Measurements from ENCODE around the gene HMGCL. TPM values are rescaled to one million over a fixed set of nuclear protein-coding genes. Genes with fewer than 3 reads are reported as not detected.

HMGCL gene
- total and polyA plus RNA-seq, 2 of the 13 experiments (the other 11 are each of a cell fraction or from before 2014, with no cell fraction given) = 21.3 to 41.4 TPM

DNA sequence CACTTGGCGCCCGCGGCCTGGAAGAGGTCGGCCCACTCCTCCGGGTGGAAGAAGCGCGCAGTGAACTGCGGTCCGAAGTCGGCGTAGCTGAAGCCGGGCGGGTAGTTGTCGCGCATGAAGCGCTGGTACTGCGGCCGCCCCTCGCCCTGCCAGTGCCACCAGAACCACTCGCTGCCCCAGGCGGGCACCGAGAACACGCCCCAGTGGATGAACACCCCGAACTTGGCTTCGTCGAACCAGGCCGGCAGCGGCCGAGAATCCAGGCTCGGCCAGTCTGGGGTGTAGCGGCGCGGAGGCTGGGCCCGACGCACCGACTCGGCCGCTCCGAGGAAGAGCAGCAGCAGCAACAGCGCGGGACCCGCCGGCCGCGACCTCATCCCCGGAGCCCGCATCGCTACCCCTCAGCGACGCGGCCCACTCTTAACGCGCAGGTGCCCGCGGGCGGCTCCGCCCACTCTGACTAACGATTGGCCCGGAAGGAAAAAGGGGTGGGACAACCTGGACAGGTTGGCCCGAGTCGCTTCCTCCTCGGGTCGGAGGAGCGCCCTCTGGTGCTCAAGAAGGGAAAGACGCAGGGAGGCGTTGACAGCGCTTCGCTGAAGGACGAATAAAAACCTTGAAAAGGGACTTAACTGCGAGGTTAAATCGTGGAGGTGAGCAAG, 42.8 kb upstream of the HMGCL start, which contains the start of gene FUCA1 (continued):
- peak; percentile 54; the same call in 1 of the 2 replicates for TF ChIP-seq BHLHE40 (IDR thresholded peaks at IDR 0.05; ENCODE audit: low read length)
- TF ChIP-seq SNAI1 (CRISPR knock-in tag; IDR thresholded peaks at IDR 0.05; ENCODE audit: borderline replicate concordance) = no peak
- peak; percentile 84 for TF ChIP-seq HDAC1 (CRISPR knock-in tag; IDR thresholded peaks at IDR 0.05)
- peak; percentile 96; the same call in 1 of the 2 replicates for TF ChIP-seq ZNF713 (CRISPR knock-in tag; IDR thresholded peaks at IDR 0.05)
- TF ChIP-seq KDM1A (CRISPR knock-in tag; IDR thresholded peaks at IDR 0.05) = no peak
- TF ChIP-seq ZFYVE20 (CRISPR knock-in tag; IDR thresholded peaks at IDR 0.05; ENCODE audit: borderline replicate concordance, low read depth) = no peak
- TF ChIP-seq ATF1 (CRISPR knock-in tag; IDR thresholded peaks at IDR 0.05) = no peak
- TF ChIP-seq STAG1 (CRISPR knock-in tag; IDR thresholded peaks at IDR 0.05) = peak; percentile 35; the same call in 1 of the 2 replicates
- no peak for TF ChIP-seq JUNB (CRISPR knock-in tag; IDR thresholded peaks at IDR 0.05; ENCODE audit: borderline replicate concordance)
- TF ChIP-seq TBL1XR1 (IDR thresholded peaks at IDR 0.05; ENCODE audit: borderline replicate concordance, low read length, partially characterized antibody) = no peak
- TF ChIP-seq, protein P1, sequence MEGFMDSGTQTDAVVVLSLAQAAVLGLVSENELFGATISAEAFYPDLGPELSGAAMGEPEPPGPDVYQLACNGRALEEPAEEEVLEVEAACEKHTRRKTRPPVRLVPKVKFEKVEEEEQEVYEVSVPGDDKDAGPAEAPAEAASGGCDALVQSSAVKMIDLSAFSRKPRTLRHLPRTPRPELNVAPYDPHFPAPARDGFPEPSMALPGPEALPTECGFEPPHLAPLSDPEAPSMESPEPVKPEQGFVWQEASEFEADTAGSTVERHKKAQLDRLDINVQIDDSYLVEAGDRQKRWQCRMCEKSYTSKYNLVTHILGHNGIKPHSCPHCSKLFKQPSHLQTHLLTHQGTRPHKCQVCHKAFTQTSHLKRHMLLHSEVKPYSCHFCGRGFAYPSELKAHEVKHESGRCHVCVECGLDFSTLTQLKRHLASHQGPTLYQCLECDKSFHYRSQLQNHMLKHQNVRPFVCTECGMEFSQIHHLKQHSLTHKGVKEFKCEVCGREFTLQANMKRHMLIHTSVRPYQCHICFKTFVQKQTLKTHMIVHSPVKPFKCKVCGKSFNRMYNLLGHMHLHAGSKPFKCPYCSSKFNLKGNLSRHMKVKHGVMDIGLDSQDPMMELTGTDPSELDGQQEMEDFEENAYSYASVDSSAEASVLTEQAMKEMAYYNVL (CRISPR knock-in tag; IDR thresholded peaks at IDR 0.05; ENCODE audit: borderline replicate concordance) = peak; percentile 59; the same call in 1 of the 2 replicates
- TF ChIP-seq ZNF260 (CRISPR knock-in tag; IDR thresholded peaks at IDR 0.05; ENCODE audit: borderline replicate concordance, low read depth) = no peak
- TF ChIP-seq ZNF431 (CRISPR knock-in tag; IDR thresholded peaks at IDR 0.05; ENCODE audit: borderline replicate concordance, low read depth) = no peak
- TF ChIP-seq, protein P2, sequence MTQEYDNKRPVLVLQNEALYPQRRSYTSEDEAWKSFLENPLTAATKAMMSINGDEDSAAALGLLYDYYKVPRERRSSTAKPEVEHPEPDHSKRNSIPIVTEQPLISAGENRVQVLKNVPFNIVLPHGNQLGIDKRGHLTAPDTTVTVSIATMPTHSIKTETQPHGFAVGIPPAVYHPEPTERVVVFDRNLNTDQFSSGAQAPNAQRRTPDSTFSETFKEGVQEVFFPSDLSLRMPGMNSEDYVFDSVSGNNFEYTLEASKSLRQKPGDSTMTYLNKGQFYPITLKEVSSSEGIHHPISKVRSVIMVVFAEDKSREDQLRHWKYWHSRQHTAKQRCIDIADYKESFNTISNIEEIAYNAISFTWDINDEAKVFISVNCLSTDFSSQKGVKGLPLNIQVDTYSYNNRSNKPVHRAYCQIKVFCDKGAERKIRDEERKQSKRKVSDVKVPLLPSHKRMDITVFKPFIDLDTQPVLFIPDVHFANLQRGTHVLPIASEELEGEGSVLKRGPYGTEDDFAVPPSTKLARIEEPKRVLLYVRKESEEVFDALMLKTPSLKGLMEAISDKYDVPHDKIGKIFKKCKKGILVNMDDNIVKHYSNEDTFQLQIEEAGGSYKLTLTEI (CRISPR knock-in tag; conservative IDR thresholded peaks at IDR 0.05) = no peak
- TF ChIP-seq, protein P3, sequence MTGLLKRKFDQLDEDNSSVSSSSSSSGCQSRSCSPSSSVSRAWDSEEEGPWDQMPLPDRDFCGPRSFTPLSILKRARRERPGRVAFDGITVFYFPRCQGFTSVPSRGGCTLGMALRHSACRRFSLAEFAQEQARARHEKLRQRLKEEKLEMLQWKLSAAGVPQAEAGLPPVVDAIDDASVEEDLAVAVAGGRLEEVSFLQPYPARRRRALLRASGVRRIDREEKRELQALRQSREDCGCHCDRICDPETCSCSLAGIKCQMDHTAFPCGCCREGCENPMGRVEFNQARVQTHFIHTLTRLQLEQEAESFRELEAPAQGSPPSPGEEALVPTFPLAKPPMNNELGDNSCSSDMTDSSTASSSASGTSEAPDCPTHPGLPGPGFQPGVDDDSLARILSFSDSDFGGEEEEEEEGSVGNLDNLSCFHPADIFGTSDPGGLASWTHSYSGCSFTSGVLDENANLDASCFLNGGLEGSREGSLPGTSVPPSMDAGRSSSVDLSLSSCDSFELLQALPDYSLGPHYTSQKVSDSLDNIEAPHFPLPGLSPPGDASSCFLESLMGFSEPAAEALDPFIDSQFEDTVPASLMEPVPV (CRISPR knock-in tag; IDR thresholded peaks at IDR 0.05) = peak; percentile 65; the same call in 1 of the 2 replicates
- peak; percentile 76 for TF ChIP-seq THAP11 (CRISPR knock-in tag; IDR thresholded peaks at IDR 0.05)
- TF ChIP-seq, protein P4, sequence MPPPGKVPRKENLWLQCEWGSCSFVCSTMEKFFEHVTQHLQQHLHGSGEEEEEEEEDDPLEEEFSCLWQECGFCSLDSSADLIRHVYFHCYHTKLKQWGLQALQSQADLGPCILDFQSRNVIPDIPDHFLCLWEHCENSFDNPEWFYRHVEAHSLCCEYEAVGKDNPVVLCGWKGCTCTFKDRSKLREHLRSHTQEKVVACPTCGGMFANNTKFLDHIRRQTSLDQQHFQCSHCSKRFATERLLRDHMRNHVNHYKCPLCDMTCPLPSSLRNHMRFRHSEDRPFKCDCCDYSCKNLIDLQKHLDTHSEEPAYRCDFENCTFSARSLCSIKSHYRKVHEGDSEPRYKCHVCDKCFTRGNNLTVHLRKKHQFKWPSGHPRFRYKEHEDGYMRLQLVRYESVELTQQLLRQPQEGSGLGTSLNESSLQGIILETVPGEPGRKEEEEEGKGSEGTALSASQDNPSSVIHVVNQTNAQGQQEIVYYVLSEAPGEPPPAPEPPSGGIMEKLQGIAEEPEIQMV (CRISPR knock-in tag; IDR thresholded peaks at IDR 0.05; ENCODE audit: low read depth) = 0 out of 2 replicates have a peak, but pooled peaks have one; percentile 3
- no peak; the same call in 1 of the 2 replicates for TF ChIP-seq TOPORS (CRISPR knock-in tag; IDR thresholded peaks at IDR 0.05)
- TF ChIP-seq, protein P5, sequence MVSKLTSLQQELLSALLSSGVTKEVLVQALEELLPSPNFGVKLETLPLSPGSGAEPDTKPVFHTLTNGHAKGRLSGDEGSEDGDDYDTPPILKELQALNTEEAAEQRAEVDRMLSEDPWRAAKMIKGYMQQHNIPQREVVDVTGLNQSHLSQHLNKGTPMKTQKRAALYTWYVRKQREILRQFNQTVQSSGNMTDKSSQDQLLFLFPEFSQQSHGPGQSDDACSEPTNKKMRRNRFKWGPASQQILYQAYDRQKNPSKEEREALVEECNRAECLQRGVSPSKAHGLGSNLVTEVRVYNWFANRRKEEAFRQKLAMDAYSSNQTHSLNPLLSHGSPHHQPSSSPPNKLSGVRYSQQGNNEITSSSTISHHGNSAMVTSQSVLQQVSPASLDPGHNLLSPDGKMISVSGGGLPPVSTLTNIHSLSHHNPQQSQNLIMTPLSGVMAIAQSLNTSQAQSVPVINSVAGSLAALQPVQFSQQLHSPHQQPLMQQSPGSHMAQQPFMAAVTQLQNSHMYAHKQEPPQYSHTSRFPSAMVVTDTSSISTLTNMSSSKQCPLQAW (CRISPR knock-in tag; IDR thresholded peaks at IDR 0.05) = peak; percentile 33; the same call in 1 of the 2 replicates
- no peak for TF ChIP-seq ZNF569 (CRISPR knock-in tag; IDR thresholded peaks at IDR 0.05; ENCODE audit: borderline replicate concordance)
- TF ChIP-seq TARDBP (CRISPR knock-in tag; IDR thresholded peaks at IDR 0.05) = peak; percentile 20; the same call in 1 of the 2 replicates
